ENCODE results near the gene NGRN.

NGRN gene, protein sequence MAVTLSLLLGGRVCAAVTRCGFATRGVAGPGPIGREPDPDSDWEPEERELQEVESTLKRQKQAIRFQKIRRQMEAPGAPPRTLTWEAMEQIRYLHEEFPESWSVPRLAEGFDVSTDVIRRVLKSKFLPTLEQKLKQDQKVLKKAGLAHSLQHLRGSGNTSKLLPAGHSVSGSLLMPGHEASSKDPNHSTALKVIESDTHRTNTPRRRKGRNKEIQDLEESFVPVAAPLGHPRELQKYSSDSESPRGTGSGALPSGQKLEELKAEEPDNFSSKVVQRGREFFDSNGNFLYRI

DNA sequence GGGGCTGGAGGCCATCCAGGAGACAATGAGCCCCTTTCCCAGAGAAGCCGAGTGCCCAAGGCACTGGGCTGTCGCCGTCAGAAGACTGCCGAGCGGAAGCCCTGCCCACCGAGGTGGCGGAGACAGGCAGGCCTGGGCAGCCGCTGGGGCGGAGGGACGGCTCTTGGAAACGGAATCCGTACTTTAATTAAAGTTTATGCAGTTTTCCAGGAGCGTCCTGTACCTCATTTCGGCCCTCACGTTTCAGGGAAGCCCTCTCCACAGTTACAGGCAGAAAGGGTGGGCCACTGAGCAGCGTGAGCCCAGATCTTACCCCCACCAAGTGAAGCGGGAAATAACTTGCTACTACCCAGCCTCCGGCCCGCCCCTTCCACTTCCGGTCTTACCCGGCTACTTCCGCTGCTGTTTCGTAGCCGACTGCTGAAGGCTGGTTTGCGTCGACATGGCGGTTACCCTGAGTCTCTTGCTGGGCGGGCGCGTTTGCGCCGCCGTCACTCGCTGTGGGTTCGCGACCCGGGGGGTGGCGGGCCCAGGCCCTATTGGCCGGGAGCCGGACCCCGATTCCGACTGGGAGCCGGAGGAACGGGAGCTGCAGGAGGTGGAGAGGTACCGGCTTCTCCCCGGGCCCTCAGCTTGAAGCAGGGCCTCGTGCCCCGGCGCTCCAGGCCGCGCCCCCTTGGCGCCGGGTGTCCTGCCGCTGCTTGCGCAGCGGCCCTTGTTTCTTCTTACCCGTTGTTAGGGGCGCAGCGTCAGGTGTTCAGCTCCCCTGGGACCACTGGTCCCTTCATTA lies at the start of gene NGRN:
Gene NGRN (plus strand): TSS at position 402 of the 790 bp plus-strand sequence. CDS start 41 bp downstream, at position 443.
- DNase-seq (ENCODE audit: low read depth) = peak; percentile 87

DNA sequence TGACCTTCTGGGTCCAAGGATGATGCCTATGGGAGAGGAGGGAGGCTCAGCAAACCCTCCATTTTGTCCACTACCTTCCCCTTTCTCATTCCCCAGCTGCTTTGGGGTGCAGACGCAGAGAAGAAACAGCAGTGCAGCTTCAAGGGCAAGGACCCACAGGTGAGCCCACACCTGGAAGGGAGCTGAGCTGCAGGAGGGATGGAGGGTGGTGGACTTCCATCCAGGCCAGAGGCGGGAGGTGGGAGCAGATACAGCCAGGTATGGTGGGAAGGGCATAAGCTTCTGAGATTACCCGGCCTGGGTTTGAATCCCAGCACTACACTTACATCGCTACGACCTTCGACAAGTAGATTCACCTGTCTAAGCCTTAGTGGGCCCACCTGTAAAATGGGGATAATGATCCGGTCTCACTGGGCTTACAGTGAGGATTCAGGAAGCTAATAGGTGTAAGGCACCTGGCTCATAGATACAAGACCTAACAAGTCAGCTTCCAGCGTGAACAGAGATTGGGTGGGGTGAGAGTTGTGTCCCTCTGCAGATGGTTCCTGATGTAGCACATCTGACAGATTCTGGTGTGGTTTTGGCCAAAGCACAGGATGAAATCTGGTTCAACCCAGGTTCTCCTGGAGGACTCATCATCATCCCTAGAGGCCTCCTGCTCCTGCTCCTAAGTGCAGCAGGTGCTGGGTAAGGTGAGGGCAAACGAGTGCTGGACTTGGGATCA lies 47.6 kb upstream of the NGRN start:
- DNase-seq (ENCODE audit: low read depth) = no peak

DNA sequence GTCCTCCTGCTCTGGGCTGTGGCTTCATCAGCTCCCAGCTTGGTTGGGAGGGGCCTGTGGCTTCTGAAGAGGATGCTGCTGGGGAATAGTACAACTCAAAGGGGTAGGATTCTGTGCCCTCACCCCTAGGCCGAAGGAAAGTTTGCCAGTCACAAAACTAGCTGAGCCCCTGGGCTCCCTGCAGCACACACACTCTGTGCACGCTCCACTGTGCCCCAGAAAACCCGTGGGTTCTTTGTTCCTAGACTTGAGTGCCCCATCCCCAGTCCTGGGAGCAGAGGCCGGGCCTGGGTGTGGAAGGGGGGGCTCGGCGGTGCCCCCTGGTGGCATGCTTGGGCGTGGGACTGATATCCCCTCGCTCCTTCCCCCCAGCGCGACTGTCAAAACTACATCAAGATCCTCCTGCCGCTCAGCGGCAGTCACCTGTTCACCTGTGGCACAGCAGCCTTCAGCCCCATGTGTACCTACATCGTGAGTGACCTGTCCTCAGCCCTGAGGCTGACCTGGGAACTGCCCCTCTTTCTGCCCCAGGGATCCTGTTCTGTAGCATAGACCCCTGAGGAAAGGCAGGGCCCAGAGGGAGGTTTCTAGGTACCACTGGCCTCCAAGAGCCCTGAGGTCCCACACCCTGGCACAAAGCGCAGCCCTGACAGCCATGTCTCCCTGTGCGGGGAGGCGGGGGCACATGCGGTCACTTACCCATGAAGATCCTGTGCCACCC lies 45.9 kb upstream of the NGRN start:
- DNase-seq (ENCODE audit: low read depth) = no peak

DNA sequence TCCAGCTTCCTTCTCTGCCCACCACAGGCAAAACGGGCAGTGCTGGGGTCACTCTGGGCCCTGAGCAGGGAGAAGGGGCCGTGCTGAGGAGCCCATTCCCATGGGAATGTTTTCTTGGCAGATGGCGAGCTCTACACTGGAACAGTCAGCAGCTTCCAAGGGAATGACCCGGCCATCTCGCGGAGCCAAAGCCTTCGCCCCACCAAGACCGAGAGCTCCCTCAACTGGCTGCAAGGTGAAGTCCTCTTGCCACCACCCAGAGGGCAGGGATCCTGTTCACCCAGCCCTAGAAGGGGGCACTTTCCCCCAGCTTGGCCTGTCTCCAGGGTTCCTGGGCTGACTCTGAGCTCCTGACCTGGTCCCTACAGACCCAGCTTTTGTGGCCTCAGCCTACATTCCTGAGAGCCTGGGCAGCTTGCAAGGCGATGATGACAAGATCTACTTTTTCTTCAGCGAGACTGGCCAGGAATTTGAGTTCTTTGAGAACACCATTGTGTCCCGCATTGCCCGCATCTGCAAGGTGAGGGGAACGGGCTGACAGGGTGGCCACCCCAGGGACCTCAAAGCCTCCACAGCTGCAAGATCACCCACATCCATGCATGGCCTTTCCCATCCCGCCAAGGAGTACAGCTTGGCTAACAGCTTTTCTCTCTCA lies 44.1 kb upstream of the NGRN start:
- peak; percentile 77 for DNase-seq (ENCODE audit: low read depth)

DNA sequence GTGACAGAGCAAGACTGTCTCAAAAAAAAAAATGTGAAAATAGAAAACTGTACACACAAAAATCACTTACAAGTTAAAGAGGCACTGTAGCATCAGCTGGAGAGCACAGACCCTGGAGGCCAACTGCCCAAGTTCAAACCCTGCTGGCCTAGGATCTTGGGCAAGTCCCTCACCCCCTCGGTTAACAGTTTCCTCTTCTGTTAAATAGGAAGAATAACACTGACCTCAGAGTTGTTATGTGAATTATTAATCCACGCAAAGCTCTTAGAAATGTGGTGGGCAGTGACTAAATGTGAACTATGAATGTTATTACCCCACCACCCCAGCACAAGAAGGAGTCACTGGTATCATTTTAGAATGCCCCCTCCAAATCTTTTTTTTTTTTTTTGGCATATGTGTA lies 42.9 kb upstream of the NGRN start:
- DNase-seq (ENCODE audit: low read depth) = no peak

DNA sequence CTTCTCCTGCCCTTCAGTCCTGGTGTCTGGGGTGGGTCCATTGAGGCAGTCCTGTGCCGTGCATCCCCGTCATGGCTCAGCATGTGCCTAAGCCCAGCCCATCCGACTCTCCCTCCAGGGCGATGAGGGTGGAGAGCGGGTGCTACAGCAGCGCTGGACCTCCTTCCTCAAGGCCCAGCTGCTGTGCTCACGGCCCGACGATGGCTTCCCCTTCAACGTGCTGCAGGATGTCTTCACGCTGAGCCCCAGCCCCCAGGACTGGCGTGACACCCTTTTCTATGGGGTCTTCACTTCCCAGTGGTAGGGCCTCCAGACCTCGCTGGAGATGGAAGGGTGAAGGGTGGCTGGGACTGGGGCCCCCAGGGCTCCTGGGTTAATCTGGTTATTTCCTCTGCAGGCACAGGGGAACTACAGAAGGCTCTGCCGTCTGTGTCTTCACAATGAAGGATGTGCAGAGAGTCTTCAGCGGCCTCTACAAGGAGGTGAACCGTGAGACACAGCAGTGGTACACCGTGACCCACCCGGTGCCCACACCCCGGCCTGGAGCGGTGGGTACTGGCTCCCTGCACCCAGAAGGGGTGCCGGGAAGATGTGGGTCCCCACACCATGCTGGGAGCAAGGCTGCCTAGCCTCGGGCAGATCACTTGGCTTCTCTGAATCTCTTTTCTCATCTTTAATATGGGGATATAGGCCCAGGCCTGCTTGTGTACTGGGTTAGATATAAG lies 41.9 kb upstream of the NGRN start:
- no peak for DNase-seq (ENCODE audit: low read depth)

DNA sequence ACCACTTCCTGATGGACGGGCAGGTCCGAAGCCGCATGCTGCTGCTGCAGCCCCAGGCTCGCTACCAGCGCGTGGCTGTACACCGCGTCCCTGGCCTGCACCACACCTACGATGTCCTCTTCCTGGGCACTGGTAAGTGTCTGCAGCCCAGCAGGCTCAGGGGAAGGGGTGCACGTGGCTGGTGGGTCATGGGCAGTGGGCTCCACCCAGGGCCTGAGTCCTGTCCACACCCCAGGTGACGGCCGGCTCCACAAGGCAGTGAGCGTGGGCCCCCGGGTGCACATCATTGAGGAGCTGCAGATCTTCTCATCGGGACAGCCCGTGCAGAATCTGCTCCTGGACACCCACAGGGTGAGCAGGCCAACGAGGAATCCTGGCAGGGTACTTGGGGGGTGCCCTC lies 40.4 kb upstream of the NGRN start:
- no peak for DNase-seq (ENCODE audit: low read depth)

DNA sequence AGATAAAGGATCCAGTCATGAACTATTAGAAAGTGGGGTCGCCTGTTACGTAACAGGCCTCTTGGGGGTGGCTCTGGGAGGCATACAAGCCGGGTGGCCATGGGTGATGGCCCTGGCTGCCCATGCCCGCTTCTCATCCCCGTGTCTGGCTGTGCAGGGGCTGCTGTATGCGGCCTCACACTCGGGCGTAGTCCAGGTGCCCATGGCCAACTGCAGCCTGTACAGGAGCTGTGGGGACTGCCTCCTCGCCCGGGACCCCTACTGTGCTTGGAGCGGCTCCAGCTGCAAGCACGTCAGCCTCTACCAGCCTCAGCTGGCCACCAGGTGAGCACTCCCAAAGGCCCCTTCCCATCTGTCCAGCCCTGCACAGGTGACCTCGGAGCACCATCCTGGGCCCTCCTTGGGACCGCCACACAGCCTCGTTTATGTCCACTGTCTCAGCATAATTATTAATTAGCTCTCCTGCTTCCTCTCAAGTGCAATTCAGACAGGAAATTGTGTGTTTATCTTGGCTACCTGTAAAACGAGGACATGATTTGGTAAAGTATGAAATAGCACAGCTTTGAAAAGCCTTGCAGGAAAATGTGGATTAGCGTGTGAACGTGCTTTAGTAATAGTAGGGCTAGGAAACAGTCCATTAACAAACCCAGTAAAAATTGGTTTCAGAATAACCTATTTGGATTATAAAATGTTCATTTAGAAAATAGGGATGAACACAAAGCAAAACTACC lies 39.8 kb upstream of the NGRN start:
- DNase-seq (ENCODE audit: low read depth) = no peak

DNA sequence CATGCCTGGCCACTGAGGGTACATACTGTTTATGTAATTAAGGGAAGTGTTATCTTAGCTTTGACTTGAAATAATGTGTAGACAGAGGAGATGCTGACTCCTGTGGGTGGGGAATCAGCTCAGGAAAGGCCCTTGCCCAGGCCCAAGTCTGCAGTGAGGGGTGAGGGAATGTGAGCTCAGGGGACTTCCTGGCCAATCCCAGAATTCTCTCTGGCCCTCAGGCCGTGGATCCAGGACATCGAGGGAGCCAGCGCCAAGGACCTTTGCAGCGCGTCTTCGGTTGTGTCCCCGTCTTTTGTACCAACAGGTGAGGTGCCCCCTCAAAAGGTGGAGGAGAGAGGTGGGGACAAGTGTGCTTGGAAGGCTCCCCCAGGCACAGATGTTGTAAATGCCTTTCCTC lies 38.1 kb upstream of the NGRN start:
- DNase-seq (ENCODE audit: low read depth) = no peak

DNA sequence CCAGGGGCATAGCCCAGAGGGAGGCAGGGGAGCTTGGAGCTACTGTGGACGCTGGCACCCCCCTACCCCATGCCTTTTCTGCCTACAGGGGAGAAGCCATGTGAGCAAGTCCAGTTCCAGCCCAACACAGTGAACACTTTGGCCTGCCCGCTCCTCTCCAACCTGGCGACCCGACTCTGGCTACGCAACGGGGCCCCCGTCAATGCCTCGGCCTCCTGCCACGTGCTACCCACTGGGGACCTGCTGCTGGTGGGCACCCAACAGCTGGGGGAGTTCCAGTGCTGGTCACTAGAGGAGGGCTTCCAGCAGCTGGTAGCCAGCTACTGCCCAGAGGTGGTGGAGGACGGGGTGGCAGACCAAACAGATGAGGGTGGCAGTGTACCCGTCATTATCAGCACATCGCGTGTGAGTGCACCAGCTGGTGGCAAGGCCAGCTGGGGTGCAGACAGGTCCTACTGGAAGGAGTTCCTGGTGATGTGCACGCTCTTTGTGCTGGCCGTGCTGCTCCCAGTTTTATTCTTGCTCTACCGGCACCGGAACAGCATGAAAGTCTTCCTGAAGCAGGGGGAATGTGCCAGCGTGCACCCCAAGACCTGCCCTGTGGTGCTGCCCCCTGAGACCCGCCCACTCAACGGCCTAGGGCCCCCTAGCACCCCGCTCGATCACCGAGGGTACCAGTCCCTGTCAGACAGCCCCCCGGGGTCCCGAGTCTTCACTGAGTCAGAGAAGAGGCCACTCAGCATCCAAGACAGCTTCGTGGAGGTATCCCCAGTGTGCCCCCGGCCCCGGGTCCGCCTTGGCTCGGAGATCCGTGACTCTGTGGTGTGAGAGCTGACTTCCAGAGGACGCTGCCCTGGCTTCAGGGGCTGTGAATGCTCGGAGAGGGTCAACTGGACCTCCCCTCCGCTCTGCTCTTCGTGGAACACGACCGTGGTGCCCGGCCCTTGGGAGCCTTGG lies 37.4 kb upstream of the NGRN start:
- DNase-seq (ENCODE audit: low read depth) = no peak

DNA sequence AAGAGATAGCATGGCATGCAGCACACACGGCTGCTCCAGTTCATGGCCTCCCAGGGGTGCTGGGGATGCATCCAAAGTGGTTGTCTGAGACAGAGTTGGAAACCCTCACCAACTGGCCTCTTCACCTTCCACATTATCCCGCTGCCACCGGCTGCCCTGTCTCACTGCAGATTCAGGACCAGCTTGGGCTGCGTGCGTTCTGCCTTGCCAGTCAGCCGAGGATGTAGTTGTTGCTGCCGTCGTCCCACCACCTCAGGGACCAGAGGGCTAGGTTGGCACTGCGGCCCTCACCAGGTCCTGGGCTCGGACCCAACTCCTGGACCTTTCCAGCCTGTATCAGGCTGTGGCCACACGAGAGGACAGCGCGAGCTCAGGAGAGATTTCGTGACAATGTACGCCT lies 36.5 kb upstream of the NGRN start:
- DNase-seq (ENCODE audit: low read depth) = no peak

DNA sequence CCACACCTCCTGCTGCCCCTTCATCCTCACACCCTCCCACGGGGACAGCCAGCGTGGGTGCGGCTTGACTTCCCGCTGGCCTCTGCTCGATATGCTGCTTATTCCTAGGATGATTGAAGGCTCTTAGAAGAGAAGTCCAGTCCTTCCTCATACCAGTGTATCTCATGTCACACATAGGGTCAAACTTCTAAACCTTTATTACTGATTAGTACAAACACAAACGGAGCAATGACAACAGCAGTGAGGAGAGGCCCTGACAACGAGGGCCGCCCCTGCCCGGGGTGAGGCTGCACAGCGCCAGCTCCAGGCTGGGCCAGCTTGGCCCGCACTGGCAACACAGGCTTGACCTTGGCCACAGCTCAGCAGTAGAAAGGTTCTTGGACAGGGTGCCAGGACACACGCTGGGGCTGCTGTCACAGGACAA lies 35.4 kb upstream of the NGRN start:
- DNase-seq (ENCODE audit: low read depth) = no peak

DNA sequence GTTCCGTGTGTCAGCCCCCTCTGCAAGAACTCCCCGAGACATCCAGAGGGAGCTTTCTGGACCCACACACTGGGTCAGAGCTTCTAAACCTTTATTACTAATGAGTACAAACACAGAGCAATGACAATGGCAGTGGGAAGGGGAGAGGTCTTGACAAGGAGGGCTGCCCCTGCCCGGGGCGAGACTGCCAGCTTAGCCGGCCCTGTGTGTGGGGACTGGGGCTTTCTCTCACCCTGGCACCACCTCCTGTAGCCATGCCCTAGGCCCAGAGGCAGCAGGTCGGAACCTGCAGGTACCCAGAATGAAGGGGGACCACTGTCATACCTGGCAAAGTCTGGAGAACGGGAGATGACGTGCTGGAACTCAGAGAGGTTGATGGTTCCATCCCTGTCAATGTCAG lies 34.9 kb upstream of the NGRN start:
- DNase-seq (ENCODE audit: low read depth) = no peak

DNA sequence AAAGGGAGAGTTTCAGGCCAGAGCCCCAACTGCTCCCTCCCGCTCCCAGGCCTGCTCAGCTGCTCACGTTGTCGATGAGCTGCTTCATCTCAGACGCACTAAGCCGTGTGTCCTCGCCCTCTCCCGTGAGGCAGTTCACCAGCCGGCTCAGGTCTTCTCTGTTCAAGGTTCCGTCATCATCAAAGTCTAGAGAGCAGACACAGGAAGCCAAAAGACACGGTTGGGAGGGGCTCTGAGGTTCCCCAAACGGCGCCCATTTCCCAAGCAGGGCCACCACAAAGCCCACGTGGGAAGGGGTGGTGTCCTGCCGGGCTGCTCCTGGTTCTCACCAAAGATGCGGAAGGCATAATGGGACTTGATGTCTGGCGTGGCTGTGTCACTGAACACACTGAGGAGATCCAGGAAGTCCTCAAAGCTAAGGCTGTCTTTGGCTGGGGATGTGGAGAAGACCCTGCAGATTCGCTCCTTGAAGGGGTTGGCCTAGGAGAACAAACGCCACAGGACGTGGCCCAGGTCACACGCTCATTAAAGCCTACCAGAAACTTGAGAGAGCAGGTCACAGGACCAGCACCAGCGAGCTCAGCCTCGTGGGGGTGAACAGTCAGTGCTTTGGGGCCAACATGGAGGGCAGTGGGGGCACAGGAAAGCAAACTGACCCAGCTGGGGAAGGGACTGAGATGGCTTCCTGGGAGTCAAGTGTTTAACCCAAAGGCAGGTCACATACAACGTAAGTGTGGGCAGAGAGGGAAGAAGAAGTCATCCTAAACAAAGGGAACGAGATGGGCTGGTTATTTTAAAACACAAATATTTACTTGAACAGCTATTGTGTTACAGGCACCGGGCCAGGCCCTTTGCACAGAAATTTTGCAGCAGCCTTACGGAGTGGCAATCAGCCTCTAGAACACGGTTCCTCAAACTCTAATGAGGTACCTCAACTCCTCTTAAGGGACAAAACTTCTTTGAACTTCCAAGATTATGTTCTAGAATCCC lies 34.1 kb upstream of the NGRN start:
- no peak for DNase-seq (ENCODE audit: low read depth)

DNA sequence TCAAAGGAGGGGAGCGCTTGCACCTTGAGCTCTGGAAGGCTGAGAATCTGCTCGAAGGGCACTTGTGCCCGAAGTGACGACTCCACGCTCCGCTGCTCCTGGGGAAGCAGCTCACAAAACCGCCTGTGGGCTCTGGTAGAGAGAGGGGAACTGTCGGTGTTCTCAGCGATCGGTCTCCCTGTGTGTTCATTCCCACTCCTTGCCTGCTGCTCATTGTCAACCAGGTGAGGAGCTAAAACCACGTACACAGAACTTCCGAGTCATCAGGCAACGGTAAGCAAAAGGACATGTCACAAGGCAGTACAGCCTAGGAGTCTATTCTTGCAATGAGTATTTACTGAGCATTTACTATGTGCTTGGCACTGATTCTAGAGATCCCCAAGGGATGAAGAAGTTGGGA lies 33.3 kb upstream of the NGRN start:
- DNase-seq (ENCODE audit: low read depth) = no peak

DNA sequence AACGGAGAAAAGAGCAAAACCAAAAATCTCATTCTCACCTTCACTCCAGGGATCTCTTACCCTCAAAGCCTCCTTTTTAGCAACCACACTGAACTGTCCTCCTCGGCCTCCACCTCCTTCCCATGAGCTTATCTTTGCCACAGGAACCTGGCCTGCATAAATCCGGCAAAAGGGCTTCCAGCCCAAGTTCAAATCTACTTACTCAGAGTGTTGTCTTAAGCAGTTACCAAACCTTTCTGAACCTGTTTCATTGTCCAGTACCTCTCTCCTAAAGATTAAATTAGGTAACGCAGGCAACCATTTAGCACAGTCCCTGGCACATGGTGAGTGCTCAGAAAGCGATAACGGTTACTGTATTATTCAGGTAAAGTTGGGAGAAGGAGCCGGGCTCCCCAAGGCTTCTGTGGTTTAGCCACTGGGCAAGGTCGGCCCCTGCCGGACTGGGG lies 32.5 kb upstream of the NGRN start:
- peak; percentile 41 for DNase-seq (ENCODE audit: low read depth)

DNA sequence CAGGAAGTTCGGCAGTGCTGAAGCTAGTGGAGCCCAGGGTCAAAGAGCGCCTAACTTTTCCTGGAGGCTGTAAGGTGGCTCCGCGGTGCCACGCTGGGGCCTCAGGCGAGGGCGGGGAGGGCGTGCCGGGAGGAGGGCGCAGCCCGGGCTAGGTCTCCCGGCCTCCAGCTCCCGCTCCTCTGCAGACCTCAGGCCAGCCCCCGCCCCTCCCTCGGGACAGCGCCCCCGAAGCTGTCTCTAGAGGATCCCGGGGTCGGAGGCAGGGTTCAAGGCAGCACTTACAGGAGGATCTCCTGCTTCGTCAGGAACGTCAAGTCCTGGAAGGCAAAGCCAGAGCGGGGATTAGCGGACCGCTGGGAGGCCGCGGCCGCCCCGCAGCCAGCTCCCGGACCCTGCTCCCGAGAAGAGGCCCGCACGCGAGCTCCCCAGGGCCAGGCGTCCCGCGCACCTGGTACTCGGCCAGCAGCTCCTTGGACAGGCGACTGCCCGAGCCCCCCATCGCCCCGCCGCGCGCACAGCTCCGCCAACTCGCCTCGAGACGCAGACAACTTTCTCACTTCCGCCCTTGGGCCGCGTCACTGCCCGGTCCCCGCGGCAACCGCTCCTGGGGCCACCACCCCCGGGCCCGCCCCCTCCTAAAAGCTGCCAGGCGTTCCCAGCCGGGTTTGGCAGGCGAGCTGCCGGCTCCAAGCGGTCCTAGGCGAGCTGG lies 31.9 kb upstream of the NGRN start, which contains the start of gene CIB1:
Gene CIB1 (minus strand): TSS at position 555 of the 709 bp plus-strand sequence. CDS start 56 bp downstream, at position 499.
- peak; percentile 91 for DNase-seq (ENCODE audit: low read depth)

Data from amniotic epithelial cell (primary cell).